Fibroblast of skin of left biceps (primary cell): ENCODE data around the gene TPM1.
"Not testable (repeated sequence)": the region's sequence is repeated elsewhere in the genome, so short reads cannot be mapped to it uniquely, and the experiment has no call there.

Experiments
- DNase-seq, 2 experiments: peaks; one replicate each; pipeline ENCODE4 v3.0.0-alpha.2; 2013; ENCODE audit warnings: low read depth in 2 of 2

TPM1 gene

GRCh38 chr15:63041974-63042876 lies at the start of gene TPM1:
Gene TPM1, plus strand, starts transcription at chr15:63042747. Its CDS starts 83 bp downstream, at chr15:63042830.
- DNase-seq = peak; percentile 91

GRCh38 chr15:62993066-62993465 lies 49.5 kb upstream of the TPM1 start:
- DNase-seq = no peak

GRCh38 chr15:62993632-62994031 lies 48.9 kb upstream of the TPM1 start:
- DNase-seq = not testable (repeated sequence)

GRCh38 chr15:62994439-62994838 lies 48.1 kb upstream of the TPM1 start:
- DNase-seq = no peak

GRCh38 chr15:62994975-62995681 lies 47.4 kb upstream of the TPM1 start:
- peak; percentile 92 to 93 for DNase-seq

- no peak for DNase-seq
These were observed 45.1 kb upstream of the TPM1 start for GRCh38 chr15:62997441-62997840.

GRCh38 chr15:62998262-62998890 lies 44.2 kb upstream of the TPM1 start:
- DNase-seq = no peak

GRCh38 chr15:62999178-62999577 lies 43.4 kb upstream of the TPM1 start:
- DNase-seq = no peak

GRCh38 chr15:62999923-63000561 lies 42.5 kb upstream of the TPM1 start:
- no peak for DNase-seq

- no peak for DNase-seq
These were observed 41.8 kb upstream of the TPM1 start for GRCh38 chr15:63000706-63001105.

GRCh38 chr15:63004211-63004610 lies 38.3 kb upstream of the TPM1 start:
- no peak for DNase-seq

GRCh38 chr15:63006032-63006878 lies 36.3 kb upstream of the TPM1 start:
- DNase-seq = no peak

GRCh38 chr15:63008333-63009049 lies 34.1 kb upstream of the TPM1 start:
- DNase-seq = no peak

- no peak for DNase-seq
These were observed 32.2 kb upstream of the TPM1 start for GRCh38 chr15:63010386-63010785.

- no peak for DNase-seq
These were observed 31.4 kb upstream of the TPM1 start for GRCh38 chr15:63010920-63011693.

GRCh38 chr15:63012444-63012843 lies 30.1 kb upstream of the TPM1 start:
- DNase-seq = no peak

- peak; percentile 72 to 78 for DNase-seq
These were observed 29.3 kb upstream of the TPM1 start for GRCh38 chr15:63013052-63013808.

- DNase-seq = no peak
These were observed 28.0 kb upstream of the TPM1 start for GRCh38 chr15:63014578-63014977.

GRCh38 chr15:63015618-63016017 lies 26.9 kb upstream of the TPM1 start:
- DNase-seq = no peak
